ENCODE measurements around the gene MBIP.
"Not testable (repeated sequence)": the region's sequence is repeated elsewhere in the genome, so short reads cannot be mapped to it uniquely, and the experiment has no call there.

MBIP gene

GRCh38 chr14:36320200-36320896 lies at the start of gene MBIP:
TSS of gene MBIP (minus strand) at chr14:36320637. CDS start at chr14:36320588, 49 bp downstream.
- peak; percentile 86 for FAIRE-seq
- DNase-seq (ENCODE audit: low spot score) = peak; percentile 94

GRCh38 chr14:36367985-36368774 lies 47.7 kb upstream of the MBIP start:
- DNase-seq (ENCODE audit: low spot score) = no peak
- FAIRE-seq = no peak

GRCh38 chr14:36365766-36366165 lies 45.3 kb upstream of the MBIP start:
- no peak for FAIRE-seq
- DNase-seq (ENCODE audit: low spot score) = no peak

- no peak for DNase-seq (ENCODE audit: low spot score)
- FAIRE-seq = no peak
Observed at GRCh38 chr14:36363704-36364103, 43.3 kb upstream of the MBIP start.

GRCh38 chr14:36362648-36363047 lies 42.2 kb upstream of the MBIP start:
- FAIRE-seq (no peak), DNase-seq (ENCODE audit: low spot score) (no peak)

GRCh38 chr14:36361210-36361853 lies 40.9 kb upstream of the MBIP start:
- FAIRE-seq = no peak

GRCh38 chr14:36356862-36357261 lies 36.4 kb upstream of the MBIP start:
- no peak for FAIRE-seq
- no peak for DNase-seq (ENCODE audit: low spot score)

More at GRCh38 chr14:36361210-36361853, 40.9 kb upstream of the MBIP start:
- no peak for DNase-seq (ENCODE audit: low spot score)

GRCh38 chr14:36346052-36346451 lies 25.6 kb upstream of the MBIP start:
- no peak for FAIRE-seq
- DNase-seq (ENCODE audit: low spot score) = no peak

- no peak for FAIRE-seq
- DNase-seq (ENCODE audit: low spot score) = no peak
Observed at GRCh38 chr14:36344211-36344610, 23.8 kb upstream of the MBIP start.

- DNase-seq (ENCODE audit: low spot score) = not testable (repeated sequence)
Observed at GRCh38 chr14:36341811-36342210, 21.4 kb upstream of the MBIP start.

GRCh38 chr14:36340276-36340890 lies 19.9 kb upstream of the MBIP start:
- FAIRE-seq (no peak), DNase-seq (ENCODE audit: low spot score) (no peak)

More at GRCh38 chr14:36341811-36342210, 21.4 kb upstream of the MBIP start:
- FAIRE-seq = not testable (repeated sequence)

- FAIRE-seq = no peak
- DNase-seq (ENCODE audit: low spot score) = no peak
Observed at GRCh38 chr14:36339816-36340215, 19.4 kb upstream of the MBIP start.

GRCh38 chr14:36333119-36333518 lies 12.7 kb upstream of the MBIP start:
- no peak for DNase-seq (ENCODE audit: low spot score)
- no peak for FAIRE-seq

- not testable (repeated sequence) for DNase-seq (ENCODE audit: low spot score); FAIRE-seq
Observed at GRCh38 chr14:36327573-36327972, 7.1 kb upstream of the MBIP start.

GRCh38 chr14:36325853-36326252 lies 5.4 kb upstream of the MBIP start:
- DNase-seq (ENCODE audit: low spot score) (no peak), FAIRE-seq (no peak)

- DNase-seq (ENCODE audit: low spot score) (no peak), FAIRE-seq (no peak)
Observed at GRCh38 chr14:36324897-36325296, 4.5 kb upstream of the MBIP start.

- DNase-seq (ENCODE audit: low spot score) (no peak), FAIRE-seq (no peak)
Observed at GRCh38 chr14:36320897-36321381, 502 bp upstream of the MBIP start.

GRCh38 chr14:36319899-36320199 lies 588 bp downstream of the MBIP start:
- no peak for DNase-seq (ENCODE audit: low spot score)
- FAIRE-seq = no peak

GRCh38 chr14:36317650-36318049 lies 2.8 kb downstream of the MBIP start:
- no peak for FAIRE-seq
- no peak for DNase-seq (ENCODE audit: low spot score)

GRCh38 chr14:36316131-36316530 lies 4.3 kb downstream of the MBIP start:
- FAIRE-seq (no peak), DNase-seq (ENCODE audit: low spot score) (no peak)

- no peak for FAIRE-seq
Observed at GRCh38 chr14:36315159-36315853, 5.1 kb downstream of the MBIP start.

More at GRCh38 chr14:36315159-36315853, 5.1 kb downstream of the MBIP start:
- DNase-seq (ENCODE audit: low spot score) = no peak
